HepG2 (cell line): ENCODE measurements around the gene PRKCD. TPM values are rescaled to one million over a fixed set of nuclear protein-coding genes. Genes with fewer than 3 reads are reported as not detected.
A peak's percentile ranks its signal among the peaks of the same experiment; 100 is the strongest.

Experiments
- BCL3 ChIP-seq: sonication (generic); formaldehyde crosslinking; IDR thresholded peaks from 2 replicates; pipeline ENCODE4 v1.5.1; 2020; ENCODE audit warnings: mild to moderate bottlenecking, missing genetic modification reagents, moderate library complexity
- CEBPB ChIP-seq: IDR thresholded peaks from 2 replicates; pipeline ENCODE4 v1.6.1; 2011; ENCODE audit warnings: low read depth, low read length, improper control_type of control experiment, borderline replicate concordance
- HDAC2 ChIP-seq: sonication (generic); formaldehyde crosslinking; IDR thresholded peaks from 2 replicates; pipeline ENCODE4 v1.4.0; 2020; ENCODE audit warnings: missing genetic modification reagents
- HDAC6 ChIP-seq: fragments of 200-600 bp; sonication (generic); IDR thresholded peaks from 2 replicates; pipeline ENCODE4 v1.7.0; 2017; ENCODE audit warnings: mild to moderate bottlenecking, antibody characterized with exemption, low read length, low read depth
- HOXA9 ChIP-seq: sonication (generic); formaldehyde crosslinking; IDR thresholded peaks from 2 replicates; pipeline ENCODE4 v1.8.1; 2022; ENCODE audit warnings: missing genetic modification reagents, mild to moderate bottlenecking, moderate library complexity, borderline replicate concordance
- LCORL ChIP-seq, 2 experiments: fragments of 450-650 bp in 1 of 2; sonication (generic) in 1 of 2; formaldehyde crosslinking in 1 of 2; IDR thresholded peaks; 2 replicates each; pipeline versions ENCODE4 v1.5.0 to v1.6.1; 2017 to 2020; ENCODE audit warnings: antibody characterized with exemption in 1 of 2, missing genetic modification reagents in 1 of 2
- MED8 ChIP-seq: sonication (generic); formaldehyde crosslinking; IDR thresholded peaks from 2 replicates; pipeline ENCODE4 v1.8.1; 2023; ENCODE audit warnings: mild to moderate bottlenecking, missing genetic modification reagents; ENCODE audit not compliant: insufficient replicate concordance
- MLXIP ChIP-seq: sonication (generic); formaldehyde crosslinking; IDR thresholded peaks from 2 replicates; pipeline ENCODE4 v1.9.0; 2021; ENCODE audit warnings: missing genetic modification reagents, borderline replicate concordance
- MXD3 ChIP-seq: IDR thresholded peaks from 2 replicates; pipeline ENCODE4 v1.6.1; 2016; ENCODE audit warnings: mild to moderate bottlenecking, missing biosample characterization, missing genetic modification reagents
- NFE2 ChIP-seq: sonication (generic); formaldehyde crosslinking; IDR thresholded peaks from 2 replicates; pipeline ENCODE4 v1.4.0; 2020; ENCODE audit warnings: missing genetic modification reagents
- RERE ChIP-seq: IDR thresholded peaks from 2 replicates; pipeline ENCODE4 v1.6.1; 2016; ENCODE audit warnings: low read depth, missing genetic modification reagents, missing compliant biosample characterization
- SIN3A ChIP-seq: IDR thresholded peaks from 2 replicates; pipeline ENCODE4 v1.6.1; 2011; ENCODE audit warnings: low read depth, mild to moderate bottlenecking, control low read depth, low read length, borderline replicate concordance
- SMARCC2 ChIP-seq: fragments of 450-650 bp; IDR thresholded peaks from 2 replicates; pipeline ENCODE4 v1.6.1; 2017; ENCODE audit warnings: antibody characterized with exemption, mild to moderate bottlenecking
- SSRP1 ChIP-seq: IDR thresholded peaks from 2 replicates; pipeline ENCODE4 v1.6.1; 2016; ENCODE audit warnings: control low read depth
- TRIM24 ChIP-seq: sonication (generic); formaldehyde crosslinking; IDR thresholded peaks from 2 replicates; pipeline ENCODE4 v1.8.0; 2022; ENCODE audit warnings: mild to moderate bottlenecking, missing genetic modification reagents
- ZNF570 ChIP-seq: sonication (generic); formaldehyde crosslinking; IDR thresholded peaks from 2 replicates; pipeline ENCODE4 v1.4.0; 2020; ENCODE audit warnings: mild to moderate bottlenecking, missing genetic modification reagents, borderline replicate concordance
- polyA plus RNA-seq, 8 experiments: library from polyadenylated mRNA; depleted of rRNA in 3 of 8; stranded (reverse) in 7 of 8; unstranded in 1 of 8; fragments of >200 nt; fragmentation: Illumina TruSeq in 4 of 8; extraction: Trizol in 4 of 8; gene quantifications; 2 replicates each; pipeline versions ENCODE4 v1.2.1 to v1.2.3, GENCODE V29; 2011 to 2016; ENCODE audit warnings: low read depth in 4 of 8, missing spikeins in 1 of 8, mixed read lengths in 1 of 8; ENCODE audit not compliant: insufficient read depth in 1 of 8
- total RNA-seq, 5 experiments: library from RNA; depleted of rRNA; stranded (reverse); fragments of >200 nt; fragmentation: Illumina TruSeq; extraction: Trizol; gene quantifications; 2 replicates each; pipeline ENCODE4 v1.2.3, GENCODE V29; 2016; ENCODE audit warnings: low read depth in 1 of 5
- TF ChIP-seq, protein P1 (sequence below): sonication (generic); formaldehyde crosslinking; IDR thresholded peaks from 2 replicates; pipeline ENCODE4 v1.5.0; 2020; ENCODE audit warnings: mild to moderate bottlenecking, missing genetic modification reagents, moderate library complexity

The PRKCD gene
- total and polyA plus RNA-seq, 2 of the 13 experiments (the other 11 are each of a cell fraction or from before 2014, with no cell fraction given) = 1.6 to 40.7 TPM

DNA sequence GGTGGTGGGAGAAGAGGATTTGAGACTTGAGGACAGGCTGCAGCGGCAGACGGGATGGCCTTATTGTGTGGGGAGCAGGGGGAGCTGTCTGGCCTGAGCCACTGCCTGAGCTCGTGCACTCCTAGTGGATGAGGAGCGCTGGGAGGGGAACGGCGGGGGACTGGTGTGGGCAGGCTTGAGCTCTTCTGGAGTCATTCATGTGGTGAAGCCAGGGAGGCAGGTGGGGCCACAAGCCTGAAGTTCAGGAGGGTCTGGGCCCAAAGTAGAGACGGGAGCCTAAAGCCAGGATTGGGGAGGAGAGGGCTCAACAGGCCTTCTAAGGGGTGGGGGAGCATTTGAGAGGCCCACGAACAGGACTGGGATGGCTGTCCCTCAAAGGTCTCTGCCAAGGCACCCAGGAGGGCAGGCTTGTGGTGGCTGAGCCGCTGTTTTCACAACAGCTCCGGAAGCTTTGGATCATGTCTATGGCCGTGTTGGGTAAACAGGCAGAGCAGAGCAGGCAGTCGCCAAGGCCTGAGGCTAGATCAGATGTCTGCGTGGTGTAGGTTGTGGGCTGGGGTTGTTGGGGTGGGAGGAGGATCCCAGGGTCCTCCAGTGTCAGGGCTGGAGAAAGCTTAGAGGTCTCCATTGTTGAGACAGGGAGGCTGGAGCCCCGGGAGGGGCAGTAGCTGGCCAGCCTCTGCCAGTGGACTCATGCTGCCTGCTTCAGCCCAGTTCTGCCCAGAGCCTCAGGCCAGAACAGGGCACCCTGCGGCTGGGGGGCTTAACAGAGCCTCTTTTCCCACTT, 8.2 kb downstream of the PRKCD start (continued):
- no peak for TF ChIP-seq MLXIP (CRISPR knock-in tag)
- TF ChIP-seq NFE2 (CRISPR knock-in tag) = no peak
- TF ChIP-seq, protein P1, sequence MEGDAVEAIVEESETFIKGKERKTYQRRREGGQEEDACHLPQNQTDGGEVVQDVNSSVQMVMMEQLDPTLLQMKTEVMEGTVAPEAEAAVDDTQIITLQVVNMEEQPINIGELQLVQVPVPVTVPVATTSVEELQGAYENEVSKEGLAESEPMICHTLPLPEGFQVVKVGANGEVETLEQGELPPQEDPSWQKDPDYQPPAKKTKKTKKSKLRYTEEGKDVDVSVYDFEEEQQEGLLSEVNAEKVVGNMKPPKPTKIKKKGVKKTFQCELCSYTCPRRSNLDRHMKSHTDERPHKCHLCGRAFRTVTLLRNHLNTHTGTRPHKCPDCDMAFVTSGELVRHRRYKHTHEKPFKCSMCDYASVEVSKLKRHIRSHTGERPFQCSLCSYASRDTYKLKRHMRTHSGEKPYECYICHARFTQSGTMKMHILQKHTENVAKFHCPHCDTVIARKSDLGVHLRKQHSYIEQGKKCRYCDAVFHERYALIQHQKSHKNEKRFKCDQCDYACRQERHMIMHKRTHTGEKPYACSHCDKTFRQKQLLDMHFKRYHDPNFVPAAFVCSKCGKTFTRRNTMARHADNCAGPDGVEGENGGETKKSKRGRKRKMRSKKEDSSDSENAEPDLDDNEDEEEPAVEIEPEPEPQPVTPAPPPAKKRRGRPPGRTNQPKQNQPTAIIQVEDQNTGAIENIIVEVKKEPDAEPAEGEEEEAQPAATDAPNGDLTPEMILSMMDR (CRISPR knock-in tag) = peak; percentile 65
- no peak for TF ChIP-seq MED8 (CRISPR knock-in tag)
- no peak for TF ChIP-seq HDAC6
- TF ChIP-seq RERE (CRISPR knock-in tag) = no peak
- no peak for TF ChIP-seq SSRP1 (CRISPR knock-in tag)
- TF ChIP-seq TRIM24 = no peak
- TF ChIP-seq MXD3 = no peak
- TF ChIP-seq CEBPB = peak; percentile 29; the same call in 1 of the 2 replicates
- TF ChIP-seq HDAC2 = no peak; the same call in 1 of the 2 replicates
- TF ChIP-seq SMARCC2 = no peak
- TF ChIP-seq HOXA9 (CRISPR knock-in tag) = no peak
- no peak for TF ChIP-seq SIN3A
- TF ChIP-seq BCL3 (CRISPR knock-in tag) = no peak
- TF ChIP-seq ZNF570 = no peak
- no peak for TF ChIP-seq LCORL (IDR thresholded peaks at IDR 0.05)
- TF ChIP-seq LCORL (CRISPR knock-in tag; IDR thresholded peaks at IDR 0.05) = peak; percentile 67
